Measurements from ENCODE around the gene TDRD12.
A peak's percentile ranks its signal among the peaks of the same experiment; 100 is the strongest.

Gene TDRD12

GRCh38 chr19:32870981-32871451 lies 151.4 kb downstream of the TDRD12 start:
- no peak for TF ChIP-seq CTCF (IDR thresholded peaks at IDR 0.05; ENCODE audit: extremely low read depth, insufficient read depth, missing control alignments)
- in situ Hi-C loops (cut with MboI; ENCODE audit: low pct_unique_long_range_greater_than_20kb, low sequenced_read_pairs, unreplicated experiment) = no loop called here
- no peak for DNase-seq (ENCODE audit: low spot score)

- TF ChIP-seq CTCF (IDR thresholded peaks at IDR 0.05; ENCODE audit: extremely low read depth, insufficient read depth, missing control alignments) = no peak
- DNase-seq (ENCODE audit: low spot score) = no peak
- in situ Hi-C loops (cut with MboI; ENCODE audit: low pct_unique_long_range_greater_than_20kb, low sequenced_read_pairs, unreplicated experiment) = no loop called here
Observed at GRCh38 chr19:32872391-32872790, 152.8 kb downstream of the TDRD12 start.

- in situ Hi-C loops (cut with MboI; ENCODE audit: low pct_unique_long_range_greater_than_20kb, low sequenced_read_pairs, unreplicated experiment) = no loop called here
- DNase-seq (ENCODE audit: low spot score) = peak; percentile 6
- no peak for TF ChIP-seq CTCF (IDR thresholded peaks at IDR 0.05; ENCODE audit: extremely low read depth, insufficient read depth, missing control alignments)
Observed at GRCh38 chr19:32873247-32873959, 153.8 kb downstream of the TDRD12 start.

GRCh38 chr19:32874605-32875004 lies 155.0 kb downstream of the TDRD12 start:
- peak; percentile 9 for DNase-seq (ENCODE audit: low spot score)
- no peak for TF ChIP-seq CTCF (IDR thresholded peaks at IDR 0.05; ENCODE audit: extremely low read depth, insufficient read depth, missing control alignments)
- in situ Hi-C loops (cut with MboI; ENCODE audit: low pct_unique_long_range_greater_than_20kb, low sequenced_read_pairs, unreplicated experiment) = no loop called here

- in situ Hi-C loops (cut with MboI; ENCODE audit: low pct_unique_long_range_greater_than_20kb, low sequenced_read_pairs, unreplicated experiment) = no loop called here
- no peak for TF ChIP-seq CTCF (IDR thresholded peaks at IDR 0.05; ENCODE audit: extremely low read depth, insufficient read depth, missing control alignments)
- DNase-seq (ENCODE audit: low spot score) = no peak
Observed at GRCh38 chr19:32875428-32875827, 155.9 kb downstream of the TDRD12 start.

GRCh38 chr19:32876236-32876918 lies 156.8 kb downstream of the TDRD12 start:
- in situ Hi-C loops (cut with MboI; ENCODE audit: low pct_unique_long_range_greater_than_20kb, low sequenced_read_pairs, unreplicated experiment) = no loop called here
- DNase-seq (ENCODE audit: low spot score) = no peak
- no peak for TF ChIP-seq CTCF (IDR thresholded peaks at IDR 0.05; ENCODE audit: extremely low read depth, insufficient read depth, missing control alignments)
